ENCODE measurements around the gene TMEM9. TPM values are rescaled to one million over a fixed set of nuclear protein-coding genes. Genes with fewer than 3 reads are reported as not detected.

The TMEM9 gene
- total RNA-seq, 3 donors from 2014 or later (not counting 1 experiment from before 2014, with no cell fraction given) = 16.2 to 18.1 (median 16.9) TPM

GRCh38 chr1:201126463-201126831 lies 27.8 kb downstream of the TMEM9 start:
- no peaks in the 10 kb centered on the region for H3K36me3 ChIP-seq (ENCODE audit: control insufficient read depth, insufficient read depth, low read length)
- H3K9me3 Mint-ChIP-seq = no peaks in the 10 kb centered on the region
- no peak for ATAC-seq
- TF ChIP-seq CTCF (IDR thresholded peaks at IDR 0.05) = no peak
- peaks cover 11 to 15% of the 10 kb centered on the region in 2 donors for H3K27me3 Mint-ChIP-seq (ENCODE audit: low read depth in 2 of 2)
- 91% methylated on average over 3 of the region's 3 CpGs for WGBS (ENCODE audit: insufficient coverage)
- no peak overlapping the region for H3K27ac Mint-ChIP-seq
- no peak overlapping the region for H3K4me3 Mint-ChIP-seq
- no peaks in the 10 kb centered on the region for H3K36me3 Mint-ChIP-seq
- no peaks in the 10 kb centered on the region for H3K27me3 ChIP-seq (ENCODE audit: control insufficient read depth, insufficient read depth, low read length)
- H3K9me3 ChIP-seq (ENCODE audit: control insufficient read depth, insufficient read depth, low read length) = no peaks in the 10 kb centered on the region
- H3K4me1 ChIP-seq (ENCODE audit: control insufficient read depth, insufficient read depth, low read length) = no peaks in the 10 kb centered on the region
- no peaks in the 10 kb centered on the region for H3K4me1 Mint-ChIP-seq
- no peak overlapping the region for H3K27ac ChIP-seq (ENCODE audit: low read length)
- intact Hi-C loops (cut with micrococcal nuclease) = no loop called here
- H3K4me3 ChIP-seq (ENCODE audit: low read length) = no peak overlapping the region
- DNase-seq = no peak

GRCh38 chr1:201125800-201126199 lies 28.5 kb downstream of the TMEM9 start:
- Mint-ChIP-seq H3K9me3 (no peaks in the 10 kb centered on the region), H3K4me3 (no peak overlapping the region), H3K36me3 (no peaks in the 10 kb centered on the region), H3K27ac (no peak overlapping the region), H3K4me1 (no peaks in the 10 kb centered on the region), H3K27me3 (ENCODE audit: low read depth in 2 of 2) (peaks cover 11 to 15% of the 10 kb centered on the region in 2 donors)
- no peaks in the 10 kb centered on the region for H3K27me3 ChIP-seq (ENCODE audit: control insufficient read depth, insufficient read depth, low read length)
- H3K4me1 ChIP-seq (ENCODE audit: control insufficient read depth, insufficient read depth, low read length) = no peaks in the 10 kb centered on the region
- no peaks in the 10 kb centered on the region for H3K9me3 ChIP-seq (ENCODE audit: control insufficient read depth, insufficient read depth, low read length)
- no peak for TF ChIP-seq CTCF (IDR thresholded peaks at IDR 0.05)
- H3K4me3 ChIP-seq (ENCODE audit: low read length) = no peak overlapping the region
- no peaks in the 10 kb centered on the region for H3K36me3 ChIP-seq (ENCODE audit: control insufficient read depth, insufficient read depth, low read length)
- WGBS (ENCODE audit: insufficient coverage) = 89% methylated on average over 6 of the region's 7 CpGs
- ATAC-seq (no peak), DNase-seq (no peak)
- H3K27ac ChIP-seq (ENCODE audit: low read length) = no peak overlapping the region
- intact Hi-C loops (cut with micrococcal nuclease) = no loop called here

- no peak for TF ChIP-seq CTCF (IDR thresholded peaks at IDR 0.05)
- no peak for DNase-seq
These were observed 29.3 kb downstream of the TMEM9 start for GRCh38 chr1:201125019-201125418.

GRCh38 chr1:201123866-201124265 lies 30.4 kb downstream of the TMEM9 start:
- Mint-ChIP-seq H3K36me3 (no peaks in the 10 kb centered on the region), H3K27ac (no peak overlapping the region), H3K27me3 (ENCODE audit: low read depth in 2 of 2) (peaks cover 11 to 15% of the 10 kb centered on the region in 2 donors), H3K9me3 (no peaks in the 10 kb centered on the region), H3K4me3 (no peak overlapping the region), H3K4me1 (no peaks in the 10 kb centered on the region)
- no peaks in the 10 kb centered on the region for H3K36me3 ChIP-seq (ENCODE audit: control insufficient read depth, insufficient read depth, low read length)
- 91% methylated on average over 1 of the region's 1 CpG for WGBS (ENCODE audit: insufficient coverage)
- DNase-seq (no peak), ATAC-seq (no peak)
- H3K27me3 ChIP-seq (ENCODE audit: control insufficient read depth, insufficient read depth, low read length) = no peaks in the 10 kb centered on the region
- no peak overlapping the region for H3K4me3 ChIP-seq (ENCODE audit: low read length)
- no peak overlapping the region for H3K27ac ChIP-seq (ENCODE audit: low read length)
- TF ChIP-seq CTCF (IDR thresholded peaks at IDR 0.05) = no peak
- H3K4me1 ChIP-seq (ENCODE audit: control insufficient read depth, insufficient read depth, low read length) = no peaks in the 10 kb centered on the region
- H3K9me3 ChIP-seq (ENCODE audit: control insufficient read depth, insufficient read depth, low read length) = no peaks in the 10 kb centered on the region
- intact Hi-C loops (cut with micrococcal nuclease) = no loop called here

More at GRCh38 chr1:201125019-201125418, 29.3 kb downstream of the TMEM9 start:
- 89% methylated on average over 9 of the region's 9 CpGs for WGBS (ENCODE audit: insufficient coverage)
- no peaks in the 10 kb centered on the region for H3K36me3 Mint-ChIP-seq
- Histone ChIP-seq H3K4me3 (ENCODE audit: low read length) (no peak overlapping the region), H3K36me3 (ENCODE audit: control insufficient read depth, insufficient read depth, low read length) (no peaks in the 10 kb centered on the region), H3K4me1 (ENCODE audit: control insufficient read depth, insufficient read depth, low read length) (no peaks in the 10 kb centered on the region), H3K9me3 (ENCODE audit: control insufficient read depth, insufficient read depth, low read length) (no peaks in the 10 kb centered on the region), H3K27ac (ENCODE audit: low read length) (no peak overlapping the region), H3K27me3 (ENCODE audit: control insufficient read depth, insufficient read depth, low read length) (no peaks in the 10 kb centered on the region)
- H3K27me3 Mint-ChIP-seq (ENCODE audit: low read depth in 2 of 2) = peaks cover 11 to 15% of the 10 kb centered on the region in 2 donors
- no peaks in the 10 kb centered on the region for H3K4me1 Mint-ChIP-seq
- H3K9me3 Mint-ChIP-seq = no peaks in the 10 kb centered on the region
- intact Hi-C loops (cut with micrococcal nuclease) = no loop called here
- ATAC-seq = no peak
- H3K4me3 Mint-ChIP-seq = no peak overlapping the region
- H3K27ac Mint-ChIP-seq = no peak overlapping the region

All from natural killer cell (primary cell).